Fibroblast of lung (primary cell): Measurements from ENCODE around the gene NBPF3.

Experiments used
- EZH2 ChIP-seq: IDR thresholded peaks from 2 replicates; pipeline ENCODE4 v1.5.1; 2012; ENCODE audit warnings: low read length, control low read depth, mild to moderate bottlenecking; ENCODE audit errors: missing control alignments
- TF ChIP-seq, protein P1 (sequence below), 2 donors: IDR thresholded peaks in 1 of 2; conservative IDR thresholded peaks in 1 of 2; 1 replicate in 1 of 2; 2 replicates in 1 of 2; pipeline ENCODE4 v1.5.1; 2011 to 2012; ENCODE audit warnings: low read length in 2 of 2, control low read depth in 1 of 2, inconsistent platforms in 1 of 2, low read depth in 1 of 2, mild to moderate bottlenecking in 1 of 2

DNA sequence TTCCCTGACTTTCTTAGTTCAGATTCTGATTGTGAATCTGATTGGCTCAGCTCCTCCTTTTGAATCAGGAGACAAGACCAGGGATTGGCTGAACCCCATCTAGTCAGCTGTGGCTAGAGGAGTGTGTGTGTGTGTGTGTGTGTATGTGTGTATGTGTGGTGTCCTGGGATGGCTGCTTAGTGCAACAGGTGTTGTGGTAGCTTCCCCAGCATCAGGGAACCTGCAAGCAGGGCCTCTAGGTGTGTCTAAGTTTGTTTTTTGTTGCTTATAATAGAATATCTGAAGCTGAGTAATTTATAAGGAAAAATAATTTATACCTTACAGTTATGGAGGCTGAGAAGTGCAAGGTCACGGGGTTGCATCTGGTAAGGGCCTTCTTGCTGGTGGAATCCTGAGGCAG lies 56.1 kb downstream of the NBPF3 start:
- TF ChIP-seq, protein P1, sequence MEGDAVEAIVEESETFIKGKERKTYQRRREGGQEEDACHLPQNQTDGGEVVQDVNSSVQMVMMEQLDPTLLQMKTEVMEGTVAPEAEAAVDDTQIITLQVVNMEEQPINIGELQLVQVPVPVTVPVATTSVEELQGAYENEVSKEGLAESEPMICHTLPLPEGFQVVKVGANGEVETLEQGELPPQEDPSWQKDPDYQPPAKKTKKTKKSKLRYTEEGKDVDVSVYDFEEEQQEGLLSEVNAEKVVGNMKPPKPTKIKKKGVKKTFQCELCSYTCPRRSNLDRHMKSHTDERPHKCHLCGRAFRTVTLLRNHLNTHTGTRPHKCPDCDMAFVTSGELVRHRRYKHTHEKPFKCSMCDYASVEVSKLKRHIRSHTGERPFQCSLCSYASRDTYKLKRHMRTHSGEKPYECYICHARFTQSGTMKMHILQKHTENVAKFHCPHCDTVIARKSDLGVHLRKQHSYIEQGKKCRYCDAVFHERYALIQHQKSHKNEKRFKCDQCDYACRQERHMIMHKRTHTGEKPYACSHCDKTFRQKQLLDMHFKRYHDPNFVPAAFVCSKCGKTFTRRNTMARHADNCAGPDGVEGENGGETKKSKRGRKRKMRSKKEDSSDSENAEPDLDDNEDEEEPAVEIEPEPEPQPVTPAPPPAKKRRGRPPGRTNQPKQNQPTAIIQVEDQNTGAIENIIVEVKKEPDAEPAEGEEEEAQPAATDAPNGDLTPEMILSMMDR (conservative IDR thresholded peaks at IDR 0.05 in 1 of 2, IDR thresholded peaks at IDR 0.05 in 1 of 2; ENCODE audit: low read depth in 1 of 2, low read length in 2 of 2), result no peak
- no peak for TF ChIP-seq EZH2
